Colonic mucosa (tissue), 4 donors: ENCODE measurements around the gene CREBBP. TPM values are rescaled to one million over a fixed set of nuclear protein-coding genes. Genes with fewer than 3 reads are reported as not detected.

Experiments used
- DNase-seq: peaks from one replicate; pipeline ENCODE4 v3.0.0-alpha.2; 2020
- H3K27ac ChIP-seq: fragments of 200-600 bp; one replicate; pipeline ENCODE4 v1.8.0; 2021
- H3K27me3 ChIP-seq: fragments of 200-600 bp; one replicate; pipeline ENCODE4 v1.8.0; 2021
- H3K36me3 ChIP-seq: fragments of 200-600 bp; one replicate; pipeline ENCODE4 v1.8.0; 2021
- H3K4me1 ChIP-seq: fragments of 200-600 bp; one replicate; pipeline ENCODE4 v1.8.0; 2021; ENCODE audit warnings: mild to moderate bottlenecking
- H3K4me3 ChIP-seq: fragments of 200-600 bp; one replicate; pipeline ENCODE4 v1.8.0; 2021
- H3K9ac ChIP-seq, 2 donors: one replicate each; pipeline ENCODE4 v1.7.0; 2013; ENCODE audit warnings: control low read depth in 2 of 2, low read depth in 2 of 2, low read length in 2 of 2
- H3K9me3 ChIP-seq: fragments of 200-600 bp; one replicate; pipeline ENCODE4 v1.8.0; 2021
- CTCF ChIP-seq: fragments of 200-600 bp; IDR thresholded peaks from one replicate; pipeline ENCODE4 v1.8.0; 2022; ENCODE audit warnings: antibody characterized with exemption, mild to moderate bottlenecking
- intact Hi-C: fragments of 100-400 bp; cut with DNase I; formaldehyde crosslinking; loops from one replicate; pipeline ENCODE4 v1.14.1; 2022
- total RNA-seq, 2 donors: library from RNA; stranded (reverse); fragmentation: NEBNext Ultra II Directional in 1 of 2; extraction: Animal tissue kit (Norgen Biotek cat#: 25700) in 1 of 2; gene quantifications; one replicate each; pipeline ENCODE4 v1.2.1, GENCODE V29; 2021
- donor health status: healthy.
- donor health status: DM: no; HTN: no; CAD: no.
- donor health status: DM: no; HTN: no; CAD: no.

The CREBBP gene
- total RNA-seq, 2 donors from 2014 or later: 42.0 to 45.2 TPM

- no peak for TF ChIP-seq CTCF
- DNase-seq: no peak
- peaks cover 5% of the 10 kb centered on the region for H3K4me1 ChIP-seq
- H3K9me3 ChIP-seq: no peaks in the 10 kb centered on the region
- H3K27ac ChIP-seq: no peak overlapping the region
- no peak overlapping the region for H3K4me3 ChIP-seq
- H3K9ac ChIP-seq: no peak overlapping the region
- peaks cover 15% of the 10 kb centered on the region for H3K36me3 ChIP-seq
- intact Hi-C loops: no loop called here
- H3K27me3 ChIP-seq: no peaks in the 10 kb centered on the region
Observed at GRCh38 chr16:3793161-3793576, 87.3 kb downstream of the CREBBP start.

- intact Hi-C loops: no loop called here
- no peak overlapping the region for H3K27ac ChIP-seq
Observed at GRCh38 chr16:3792472-3793012, 88.0 kb downstream of the CREBBP start.

GRCh38 chr16:3791701-3792100 lies 88.8 kb downstream of the CREBBP start:
- Histone ChIP-seq H3K9me3 (no peaks in the 10 kb centered on the region), H3K4me3 (no peak overlapping the region), H3K27ac (no peak overlapping the region), H3K36me3 (peaks cover 15% of the 10 kb centered on the region), H3K9ac (no peak overlapping the region), H3K27me3 (no peaks in the 10 kb centered on the region), H3K4me1 (peaks cover 5% of the 10 kb centered on the region)
- intact Hi-C loops: no loop called here
- no peak for DNase-seq
- no peak for TF ChIP-seq CTCF

More at GRCh38 chr16:3792472-3793012, 88.0 kb downstream of the CREBBP start:
- no peaks in the 10 kb centered on the region for H3K9me3 ChIP-seq
- H3K4me3 ChIP-seq: no peak overlapping the region
- peaks cover 5% of the 10 kb centered on the region for H3K4me1 ChIP-seq
- no peak for TF ChIP-seq CTCF
- no peak overlapping the region for H3K9ac ChIP-seq
- no peak for DNase-seq
- peaks cover 15% of the 10 kb centered on the region for H3K36me3 ChIP-seq
- H3K27me3 ChIP-seq: no peaks in the 10 kb centered on the region

GRCh38 chr16:3789375-3790099 lies 91.0 kb downstream of the CREBBP start:
- Histone ChIP-seq H3K36me3 (peaks cover 15% of the 10 kb centered on the region), H3K9me3 (no peaks in the 10 kb centered on the region), H3K9ac (no peak overlapping the region), H3K27ac (no peak overlapping the region), H3K4me3 (no peak overlapping the region), H3K27me3 (no peaks in the 10 kb centered on the region), H3K4me1 (no peaks in the 10 kb centered on the region)
- DNase-seq: no peak
- TF ChIP-seq CTCF: no peak
- intact Hi-C loops: no loop called here

- no peak for TF ChIP-seq CTCF
- no peaks in the 10 kb centered on the region for H3K9me3 ChIP-seq
- DNase-seq: no peak
- no peak overlapping the region for H3K27ac ChIP-seq
- no peak overlapping the region for H3K4me3 ChIP-seq
- intact Hi-C loops: no loop called here
- no peaks in the 10 kb centered on the region for H3K4me1 ChIP-seq
- H3K27me3 ChIP-seq: no peaks in the 10 kb centered on the region
- peaks cover 15% of the 10 kb centered on the region for H3K36me3 ChIP-seq
- no peak overlapping the region for H3K9ac ChIP-seq
Observed at GRCh38 chr16:3788711-3789374, 91.7 kb downstream of the CREBBP start.
